Measurements from ENCODE around the gene CSHL1.
"Not testable (repeated sequence)": the region's sequence is repeated elsewhere in the genome, so short reads cannot be mapped to it uniquely, and the experiment has no call there.

CSHL1 gene

DNA sequence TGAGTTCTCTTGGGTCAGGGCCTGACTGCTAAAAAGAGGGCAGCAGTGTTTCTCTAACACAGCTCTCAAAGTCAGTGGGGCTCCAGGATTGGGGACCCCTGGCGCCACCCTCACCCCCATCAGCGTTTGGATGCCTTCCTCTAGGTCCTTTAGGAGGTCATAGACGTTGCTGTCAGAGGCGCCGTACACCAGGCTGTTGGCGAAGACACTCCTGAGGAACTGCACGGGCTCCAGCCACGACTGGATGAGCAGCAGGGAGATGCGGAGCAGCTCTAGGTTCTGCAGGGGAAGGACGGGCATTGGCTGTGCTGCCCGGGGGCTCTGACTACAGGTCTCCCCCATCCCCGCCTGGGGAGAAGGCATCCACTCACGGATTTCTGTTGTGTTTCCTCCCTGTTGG lies 6.6 kb upstream of the CSHL1 start:
- DNase-seq = no peak

GRCh38 chr17:63917206-63917605 lies 6.1 kb upstream of the CSHL1 start:
- not testable (repeated sequence) for DNase-seq

DNA sequence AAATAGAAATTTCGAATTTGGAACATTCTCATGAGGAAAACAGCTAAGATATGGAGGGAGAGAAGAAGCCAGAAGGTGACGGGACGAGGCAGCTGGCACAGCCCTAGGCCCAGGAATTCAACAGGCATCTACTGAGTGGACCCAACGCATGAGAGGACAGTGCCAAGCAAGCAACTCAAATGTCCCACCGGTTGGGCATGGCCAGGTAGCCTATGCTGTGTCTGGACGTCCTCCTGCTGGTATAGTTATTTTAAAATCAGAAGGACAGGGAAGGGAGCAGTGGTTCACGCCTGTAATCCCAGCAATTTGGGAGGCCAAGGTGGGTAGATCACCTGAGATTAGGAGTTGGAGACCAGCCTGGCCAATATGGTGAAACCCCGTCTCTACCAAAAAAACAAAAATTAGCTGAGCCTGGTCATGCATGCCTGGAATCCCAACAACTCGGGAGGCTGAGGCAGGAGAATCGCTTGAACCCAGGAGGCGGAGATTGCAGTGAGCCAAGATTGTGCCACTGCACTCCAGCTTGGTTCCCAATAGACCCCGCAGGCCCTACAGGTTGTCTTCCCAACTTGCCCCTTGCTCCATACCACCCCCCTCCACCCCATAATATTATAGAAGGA lies 5.6 kb upstream of the CSHL1 start:
- no peak for DNase-seq

GRCh38 chr17:63915753-63916152 lies 4.7 kb upstream of the CSHL1 start:
- not testable (repeated sequence) for DNase-seq

DNA sequence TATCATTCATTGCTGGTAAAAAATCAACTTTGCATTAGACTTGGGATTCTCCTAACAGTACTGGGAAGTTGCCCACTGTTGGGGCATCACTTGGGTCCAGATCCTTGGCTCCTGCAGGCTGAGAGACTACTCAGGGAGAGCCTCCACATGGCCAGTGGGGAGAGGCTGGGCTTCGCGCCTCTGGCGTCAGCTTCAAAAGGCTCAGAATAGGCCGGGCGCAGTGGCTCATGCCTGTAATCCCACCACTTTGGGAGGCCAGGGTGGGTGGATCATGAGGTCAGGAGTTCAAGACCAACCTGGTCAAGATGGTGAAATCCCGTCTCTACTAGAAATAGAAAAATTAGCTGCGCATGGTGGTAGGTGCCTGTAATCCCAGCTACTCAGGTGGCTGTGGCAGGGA lies 3.4 kb upstream of the CSHL1 start:
- DNase-seq = no peak

DNA sequence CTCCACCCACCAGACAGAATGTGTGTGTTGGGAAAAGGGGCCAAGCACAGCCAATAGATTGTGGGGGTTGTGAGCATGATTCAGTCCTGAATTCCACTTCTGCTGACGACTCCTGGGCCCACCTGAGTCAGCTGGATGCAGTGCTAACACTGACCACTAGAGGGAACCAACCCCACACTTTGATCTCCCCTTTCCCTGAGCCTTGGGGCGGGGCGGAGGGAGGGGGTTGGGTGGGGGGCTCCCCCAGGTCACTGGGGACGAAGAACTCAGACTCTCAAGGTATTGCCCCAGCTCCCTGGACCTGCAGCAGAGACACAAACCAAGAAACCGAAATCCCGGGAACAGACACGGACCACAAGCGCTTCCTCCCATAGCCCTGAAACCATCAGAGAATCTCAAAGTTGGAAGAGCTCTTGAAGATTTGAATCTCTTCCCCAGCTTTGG lies 621 bp upstream of the CSHL1 start:
- DNase-seq = peak; percentile 0

- DNase-seq = no peak
Observed at GRCh38 chr17:63910096-63910495, 962 bp downstream of the CSHL1 start.

GRCh38 chr17:63909586-63909985 lies 1.5 kb downstream of the CSHL1 start:
- DNase-seq = not testable (repeated sequence)

- peak; percentile 1 for DNase-seq
Observed at GRCh38 chr17:63907161-63907778, 3.8 kb downstream of the CSHL1 start.

- DNase-seq = not testable (repeated sequence)
Observed at GRCh38 chr17:63904796-63905195, 6.3 kb downstream of the CSHL1 start.

- not testable (repeated sequence) for DNase-seq
Observed at GRCh38 chr17:63903787-63904201, 7.3 kb downstream of the CSHL1 start.

- DNase-seq = not testable (repeated sequence)
Observed at GRCh38 chr17:63901971-63902370, 9.1 kb downstream of the CSHL1 start.

- DNase-seq = not testable (repeated sequence)
Observed at GRCh38 chr17:63898899-63899798, 11.9 kb downstream of the CSHL1 start.

DNA sequence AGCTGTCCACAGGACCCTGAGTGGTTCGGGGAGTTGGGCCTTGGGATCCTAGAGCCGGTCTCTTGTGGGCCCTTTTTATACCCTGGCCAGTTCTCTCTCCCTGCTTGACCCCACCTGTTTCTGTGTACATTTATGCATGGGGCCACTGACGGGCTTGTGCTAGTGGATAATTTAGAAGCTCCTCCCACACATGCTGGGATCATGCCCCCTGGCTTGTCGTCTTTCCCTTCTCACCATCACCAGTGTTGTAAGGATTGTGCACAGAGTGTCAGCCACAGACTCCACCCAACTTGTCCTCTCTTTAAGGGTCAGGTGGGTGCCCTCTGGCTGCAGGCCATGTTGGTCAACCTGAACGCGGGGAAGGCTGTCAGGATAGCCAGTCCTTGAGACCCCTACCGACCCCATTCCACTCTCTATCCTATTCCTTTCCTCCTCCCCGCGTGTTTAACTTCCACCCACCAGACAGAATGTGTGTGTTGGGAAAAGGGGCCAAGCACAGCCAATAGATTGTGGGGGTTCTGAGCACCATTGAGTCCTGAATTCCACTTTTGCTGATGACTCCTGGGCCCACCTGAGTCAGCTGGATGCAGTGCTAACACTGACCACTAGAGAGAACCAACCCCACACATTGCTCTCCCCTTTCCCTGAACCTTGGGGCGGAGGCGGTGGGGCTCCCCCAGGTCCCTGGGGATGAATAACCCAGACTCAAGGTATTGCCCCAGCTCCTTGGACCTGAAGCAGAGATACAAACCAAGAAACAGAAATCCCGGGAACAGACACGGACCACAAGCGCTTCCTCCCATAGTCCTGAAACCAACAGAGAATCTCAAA lies 14.3 kb downstream of the CSHL1 start, which contains the start of gene CSH1:
Gene CSH1 (minus strand): TSS at position 51 of the 831 bp plus-strand sequence. CDS start 63 bp downstream, outside the sequence.
- DNase-seq = not testable (repeated sequence)

GRCh38 chr17:63894821-63895220 lies 16.2 kb downstream of the CSHL1 start:
- DNase-seq = not testable (repeated sequence)

GRCh38 chr17:63894021-63894420 lies 17.0 kb downstream of the CSHL1 start:
- not testable (repeated sequence) for DNase-seq

GRCh38 chr17:63892316-63893037 lies 18.6 kb downstream of the CSHL1 start:
- not testable (repeated sequence) for DNase-seq

DNA sequence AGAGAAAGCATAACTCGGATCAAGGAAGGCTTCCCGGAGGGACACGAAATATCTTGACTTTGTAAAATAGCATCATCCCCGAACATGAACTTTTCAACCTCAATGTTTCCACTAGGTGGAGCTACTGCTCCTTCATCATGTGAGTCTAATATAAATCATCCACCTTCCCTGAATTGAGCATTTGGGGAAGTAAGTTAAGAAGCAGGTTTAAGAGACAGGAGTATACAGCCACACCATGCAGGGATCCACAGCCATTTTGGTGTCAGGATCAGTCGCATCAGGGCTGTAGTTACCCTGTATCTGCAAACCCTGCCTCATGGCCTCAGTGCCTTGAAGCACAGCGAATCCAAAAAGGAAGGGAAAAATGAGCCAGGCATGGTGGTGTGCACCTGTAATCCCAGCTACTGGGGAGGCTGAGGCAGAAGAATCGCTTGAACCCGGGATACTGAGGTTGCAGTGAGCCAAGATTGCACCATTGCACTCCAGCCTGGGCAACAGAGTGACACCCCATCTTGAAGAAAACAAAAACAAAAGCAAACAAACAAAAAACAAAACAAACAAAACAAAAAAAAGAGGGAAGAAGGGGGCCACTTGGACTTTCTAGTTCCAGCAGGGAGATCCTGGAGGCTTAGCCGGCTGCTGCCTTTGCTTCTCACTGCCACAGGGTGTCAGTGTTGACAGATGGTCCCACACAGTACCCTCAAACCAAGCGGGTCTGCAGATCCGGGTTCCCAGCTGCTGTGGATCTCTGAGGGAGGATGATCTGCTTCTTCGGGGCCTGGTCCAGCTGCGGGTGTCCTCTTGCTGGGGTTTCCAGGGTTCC lies 21.8 kb downstream of the CSHL1 start:
- not testable (repeated sequence) for DNase-seq

GRCh38 chr17:63885119-63885518 lies 25.9 kb downstream of the CSHL1 start:
- not testable (repeated sequence) for DNase-seq

- not testable (repeated sequence) for DNase-seq
Observed at GRCh38 chr17:63882626-63883126, 28.4 kb downstream of the CSHL1 start.
